ENCODE measurements around the gene PKHD1. TPM values are rescaled to one million over a fixed set of nuclear protein-coding genes. Genes with fewer than 3 reads are reported as not detected.
"Not testable (repeated sequence)": the region's sequence is repeated elsewhere in the genome, so short reads cannot be mapped to it uniquely, and the experiment has no call there.

Gene PKHD1
- polyA plus RNA-seq, 1 donor: 27.5 TPM

DNA sequence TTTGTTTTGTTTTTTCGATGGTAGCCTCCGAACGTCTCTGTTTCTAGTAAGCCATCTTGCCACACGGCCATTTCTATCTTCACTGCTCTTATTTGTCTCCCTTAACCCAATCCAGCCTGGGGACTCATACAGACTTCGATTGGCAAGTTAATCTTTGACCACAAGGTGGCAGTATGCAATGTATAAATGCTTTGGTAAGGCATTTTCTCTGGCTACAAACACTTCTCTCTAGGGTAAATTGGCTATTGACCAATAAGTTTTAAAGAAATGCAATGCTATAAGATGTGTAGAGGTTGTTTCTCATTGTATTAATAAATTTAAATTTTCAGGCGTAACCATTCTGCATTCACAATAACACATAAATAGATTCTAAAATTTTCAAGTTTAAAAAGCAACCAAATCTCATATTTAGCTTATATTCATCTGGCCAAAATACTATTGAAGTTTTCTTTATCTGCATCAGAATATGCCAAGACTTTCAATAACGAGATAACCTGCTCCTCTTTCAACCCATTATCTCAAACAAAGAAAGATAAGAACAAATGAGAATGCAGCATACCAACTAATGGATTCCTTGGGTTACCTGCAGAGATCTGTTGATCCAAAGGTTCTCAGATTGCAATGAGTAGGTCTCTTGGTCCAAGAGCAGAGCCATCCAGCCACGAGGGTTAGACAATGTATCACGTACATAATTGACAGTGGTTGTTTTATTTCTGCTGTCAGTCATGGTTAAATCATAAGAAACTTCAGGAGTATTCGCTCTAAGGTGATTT lies 231.9 kb downstream of the PKHD1 start:
- DNase-seq: peak; percentile 64

GRCh38 chr6:51854876-51855275 lies 232.5 kb downstream of the PKHD1 start:
- no peak for DNase-seq

DNA sequence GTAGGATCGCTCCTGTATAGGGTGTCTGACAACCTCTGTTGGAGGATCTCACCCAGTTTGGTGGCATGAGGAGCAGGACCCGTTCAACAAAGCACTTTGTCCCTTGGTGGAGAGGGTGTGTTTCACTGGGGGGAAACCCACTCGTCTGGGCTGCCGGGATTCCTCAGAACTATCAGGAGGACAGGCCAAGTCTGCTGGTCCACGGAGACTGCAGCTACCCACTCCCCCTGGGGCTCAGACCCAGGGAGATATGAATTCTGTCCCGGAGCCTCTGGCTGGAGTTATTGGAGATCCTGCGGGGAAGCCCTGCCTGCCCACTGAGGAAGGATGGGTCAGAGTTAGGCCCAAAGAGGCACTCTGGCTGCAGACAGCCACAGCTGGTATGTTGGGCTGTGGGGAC lies 233.1 kb downstream of the PKHD1 start:
- DNase-seq: no peak

DNA sequence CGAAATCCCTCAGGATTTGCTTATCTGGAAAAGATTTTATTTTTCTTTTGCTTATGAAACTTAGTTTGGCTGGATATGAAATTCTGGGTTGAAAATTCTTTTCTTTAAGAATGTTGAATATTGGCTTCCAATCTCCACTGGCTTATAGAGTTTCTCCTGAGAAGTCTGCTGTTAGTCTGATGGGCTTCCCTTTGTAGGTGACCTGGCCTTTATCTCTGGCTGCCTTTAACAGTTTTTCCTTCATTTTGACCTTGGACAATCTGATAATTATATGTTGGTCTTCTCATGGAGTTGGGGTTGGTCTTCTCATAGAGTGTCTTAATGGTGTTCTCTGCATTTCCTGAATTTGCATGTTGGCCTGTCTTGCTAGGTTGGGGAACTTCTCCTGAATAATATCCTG lies 234.3 kb downstream of the PKHD1 start:
- not testable (repeated sequence) for DNase-seq

- no peak for DNase-seq
Measured at GRCh38 chr6:51846531-51846930, 240.9 kb downstream of the PKHD1 start.

GRCh38 chr6:51844336-51844735 lies 243.1 kb downstream of the PKHD1 start:
- DNase-seq: no peak

- no peak for DNase-seq
Measured at GRCh38 chr6:51843456-51844056, 243.9 kb downstream of the PKHD1 start.

DNA sequence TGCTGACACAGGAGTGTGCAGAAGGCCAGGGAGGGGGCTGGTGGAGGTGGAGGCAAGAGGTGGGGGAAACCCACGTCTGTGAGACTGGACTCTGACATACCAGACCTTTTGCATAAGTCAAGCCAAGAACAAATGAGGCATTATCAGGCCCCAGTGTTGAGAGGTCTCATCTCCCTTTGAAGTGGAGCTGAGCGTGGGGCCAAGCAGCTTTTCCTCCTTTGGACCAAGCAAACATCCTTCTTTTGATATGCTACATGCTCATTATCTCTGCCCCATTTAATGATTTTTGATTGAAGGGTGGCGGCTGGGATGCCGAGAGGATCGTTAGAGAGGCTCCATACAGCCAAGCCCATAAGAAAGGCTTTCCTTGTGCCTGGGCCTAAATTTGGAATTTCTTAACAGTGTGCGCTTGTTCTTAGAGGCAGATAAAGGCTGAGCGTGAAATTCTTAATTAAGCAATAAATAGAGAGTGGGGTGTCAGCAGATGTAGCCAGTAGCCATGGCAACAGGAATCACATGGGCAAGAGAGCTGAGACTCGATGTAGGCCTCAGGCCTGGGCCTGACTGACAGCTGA lies 244.5 kb downstream of the PKHD1 start:
- no peak for DNase-seq

- no peak for DNase-seq
Measured at GRCh38 chr6:51842061-51842803, 245.2 kb downstream of the PKHD1 start.

- no peak for DNase-seq
Measured at GRCh38 chr6:51841626-51842025, 245.8 kb downstream of the PKHD1 start.

- no peak for DNase-seq
Measured at GRCh38 chr6:51839726-51840374, 247.6 kb downstream of the PKHD1 start.

- no peak for DNase-seq
Measured at GRCh38 chr6:51830666-51831065, 256.7 kb downstream of the PKHD1 start.

DNA sequence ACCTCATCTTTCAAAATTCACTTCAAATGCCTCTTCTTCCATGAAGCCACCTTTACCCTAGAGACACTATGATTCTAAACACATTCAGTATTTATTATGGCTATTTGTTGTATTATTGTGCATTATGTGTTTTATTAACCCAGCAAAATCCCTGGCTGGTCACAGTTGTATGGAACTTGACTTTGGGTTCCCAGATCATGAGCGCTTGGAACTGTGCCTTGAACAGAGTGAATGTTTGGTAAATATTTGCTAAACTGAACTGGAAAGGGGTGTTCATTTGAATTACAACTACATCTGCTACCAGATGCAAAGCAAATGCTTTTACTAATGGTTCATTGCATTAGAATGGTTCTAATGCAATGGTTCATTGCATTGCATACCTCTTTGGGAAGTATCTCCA lies 259.8 kb downstream of the PKHD1 start:
- DNase-seq: no peak

DNA sequence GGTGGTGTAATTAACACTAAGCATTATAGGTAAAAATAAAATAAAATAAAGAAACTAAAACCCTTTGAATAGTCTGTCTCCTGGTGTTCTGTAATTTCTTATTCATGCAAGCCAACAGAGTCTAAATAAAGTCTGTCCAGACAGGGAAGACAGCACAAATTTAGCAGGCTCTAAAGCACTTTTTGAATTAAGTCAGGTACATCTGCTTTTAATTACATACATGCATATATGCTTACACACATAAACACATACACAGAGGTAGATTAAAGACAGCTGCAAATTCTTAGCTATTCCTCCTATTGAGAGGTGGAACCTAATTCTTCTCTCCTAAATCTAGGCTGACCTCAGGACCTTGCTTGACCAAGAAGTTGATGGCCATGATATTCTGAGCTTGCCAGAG lies 262.5 kb downstream of the PKHD1 start:
- no peak for DNase-seq

DNA sequence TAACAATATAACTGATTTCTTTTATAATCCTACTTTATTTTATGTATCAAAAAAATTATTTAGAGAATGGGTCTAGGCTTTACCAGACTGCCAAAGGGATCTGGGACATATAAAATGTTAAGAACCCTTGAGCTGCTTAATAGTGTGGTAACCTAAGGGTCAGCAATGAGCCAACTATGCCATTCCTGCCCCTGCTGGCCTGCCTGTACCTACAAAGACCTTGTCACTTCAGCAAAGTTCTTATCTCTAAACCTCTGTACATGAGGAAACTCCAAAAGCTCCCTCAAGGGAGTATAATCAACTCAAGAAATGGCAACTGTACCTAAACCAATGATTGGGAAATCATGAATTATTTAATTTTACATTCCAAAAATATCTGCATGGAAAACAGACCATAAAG lies 266.9 kb downstream of the PKHD1 start:
- DNase-seq: no peak

DNA sequence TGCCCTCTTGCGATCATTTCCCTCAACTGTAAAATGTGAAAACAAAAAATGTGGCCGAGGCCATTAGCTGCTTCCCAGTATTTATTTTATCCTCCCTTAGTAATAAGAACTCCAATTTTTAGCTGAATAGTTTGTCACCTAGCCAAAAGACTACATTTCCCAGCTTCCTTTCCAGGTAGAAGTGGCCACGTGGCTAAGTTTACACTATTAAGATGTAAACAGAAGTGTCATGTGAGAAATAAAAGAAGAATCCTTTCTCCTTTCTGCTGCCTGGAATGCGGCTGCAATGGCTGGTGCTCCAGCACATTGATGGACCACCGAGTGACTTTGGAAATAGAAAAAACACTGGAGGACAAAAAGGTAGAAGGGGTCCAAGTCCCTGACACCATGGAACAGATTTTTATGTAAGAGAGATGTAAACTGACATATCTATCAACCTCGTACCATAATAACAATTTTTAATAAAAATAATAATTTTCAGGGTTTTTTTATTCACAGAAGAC lies 268.8 kb downstream of the PKHD1 start:
- no peak for DNase-seq

GRCh38 chr6:51817832-51818231 lies 269.6 kb downstream of the PKHD1 start:
- DNase-seq: no peak

DNA sequence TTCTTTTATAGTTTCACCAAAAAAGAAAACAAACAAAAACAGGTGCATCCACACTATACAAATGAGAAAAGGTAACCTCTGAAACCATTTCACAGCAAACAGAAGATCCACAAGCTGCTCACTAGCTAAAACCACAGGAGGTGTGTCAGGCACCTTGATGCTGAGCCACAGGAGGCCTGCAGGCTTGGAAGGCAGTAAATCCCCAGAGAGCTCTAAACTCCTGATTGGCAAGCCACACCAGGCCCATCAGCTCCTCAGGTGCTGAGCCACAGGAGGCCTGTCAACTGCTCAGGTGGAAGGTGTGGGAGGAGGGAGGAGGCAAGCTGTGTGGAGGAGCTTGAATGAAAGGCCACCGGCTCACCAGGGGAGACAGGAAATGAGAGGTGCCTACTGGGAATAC lies 273.0 kb downstream of the PKHD1 start:
- no peak for DNase-seq

DNA sequence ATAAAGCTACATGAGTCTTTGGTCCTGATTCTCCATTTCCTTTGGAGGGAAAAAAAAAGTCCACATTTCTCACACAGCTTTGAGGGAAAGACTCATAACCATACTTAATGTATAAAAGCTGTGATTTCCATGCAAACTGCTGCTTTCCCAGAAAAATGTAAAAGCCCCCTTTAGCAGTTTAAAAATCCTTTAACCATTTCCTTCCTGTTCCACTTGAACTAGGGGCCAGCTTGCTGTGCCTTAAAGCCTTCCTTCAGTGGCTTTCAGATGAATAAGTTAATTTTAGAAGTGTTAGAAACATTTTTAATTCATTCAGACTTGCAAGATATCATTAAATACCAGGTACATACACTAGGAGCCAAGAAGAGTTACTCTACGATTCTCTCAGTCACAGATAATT lies 273.5 kb downstream of the PKHD1 start:
- DNase-seq: no peak

DNA sequence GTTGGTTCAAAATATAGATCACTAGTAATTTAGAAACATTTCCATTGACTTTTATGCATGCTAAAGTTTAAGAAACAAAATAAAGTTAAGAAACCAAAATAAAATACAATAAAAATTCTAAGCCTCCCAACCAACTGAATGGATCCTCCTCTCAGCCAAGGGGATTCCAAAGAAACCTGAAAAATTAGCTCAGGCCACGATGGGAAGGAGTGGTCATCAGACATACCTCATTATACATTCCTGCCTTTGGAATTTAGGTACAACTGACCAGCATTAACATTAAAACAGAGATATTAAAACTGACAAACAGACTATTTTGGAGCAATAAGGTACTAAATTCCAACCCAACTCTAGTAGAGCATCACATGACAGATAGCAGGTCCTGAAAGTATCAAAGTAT lies 275.2 kb downstream of the PKHD1 start:
- DNase-seq: no peak

GRCh38 chr6:51805517-51805916 lies 281.9 kb downstream of the PKHD1 start:
- DNase-seq: no peak

DNA sequence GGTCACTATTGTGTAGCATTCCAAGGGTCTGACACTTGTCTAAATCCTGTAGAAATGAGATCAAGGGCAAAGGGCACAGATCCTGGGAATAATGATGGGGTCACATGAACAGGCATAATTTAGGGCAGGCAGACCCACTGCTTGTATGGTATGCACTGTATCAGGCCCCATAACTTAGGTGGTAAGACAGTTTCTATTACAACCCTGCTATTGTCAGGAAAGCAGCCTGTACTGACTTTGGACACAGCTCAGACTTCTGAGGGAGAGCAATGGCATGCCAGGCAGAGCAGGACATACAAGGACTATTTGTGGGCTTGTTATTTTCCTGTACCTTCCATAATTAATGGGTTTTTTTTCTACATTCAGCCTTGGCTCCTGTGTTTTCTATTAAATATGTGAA lies 286.8 kb downstream of the PKHD1 start:
- DNase-seq: no peak

All from left kidney (tissue), 2 donors.